A673 (cell line): ENCODE measurements around the gene C10orf90. TPM values are rescaled to one million over a fixed set of nuclear protein-coding genes. Genes with fewer than 3 reads are reported as not detected.

Experiments
- BruUV-seq: library from RNA; stranded (reverse); fragments of 400-500 nt; replicated peaks from 2 replicates; lab custom pipeline; 2021; lab: Mats Ljungman, UMichigan
- CTCF ChIA-PET: fragments of 300-600 bp; sonication (Branson Sonifier 250); formaldehyde crosslinking; loops from one replicate; lab custom pipeline; 2022; ENCODE audit warnings: antibody characterized with exemption; lab: Charles Lee
- POLR2A ChIA-PET: fragments of 300-600 bp; sonication (Branson Sonifier 250); formaldehyde crosslinking; loops from one replicate; lab custom pipeline; 2022; ENCODE audit warnings: antibody characterized with exemption; ENCODE audit not compliant: low non-redundant PET; lab: Charles Lee
- DNase-seq: peaks from one replicate; pipeline ENCODE4 v3.0.0-alpha.2; 2015; ENCODE audit warnings: low spot score
- H3K27ac ChIP-seq: fragments of 200-600 bp; sonication (generic); 2 replicates; pipeline ENCODE4 v1.5.1; 2016; ENCODE audit warnings: mixed run types, low read depth, mild to moderate bottlenecking, mixed read lengths, antibody characterized with exemption, low read length; ENCODE audit not compliant: poor library complexity, severe bottlenecking
- H3K27me3 ChIP-seq: fragments of 200-600 bp; sonication (generic); replicated peaks from 2 replicates; pipeline ENCODE4 v1.6.1; 2017; ENCODE audit warnings: mixed run types, low read depth, mild to moderate bottlenecking, mixed read lengths, antibody characterized with exemption, low read length; ENCODE audit not compliant: insufficient read depth, poor library complexity
- H3K36me3 ChIP-seq: fragments of 200-600 bp; sonication (generic); 2 replicates; pipeline ENCODE4 v1.6.1; 2016; ENCODE audit warnings: mixed run types, mild to moderate bottlenecking, mixed read lengths, antibody characterized with exemption, low read length; ENCODE audit not compliant: insufficient read depth, poor library complexity, severe bottlenecking
- H3K4me1 ChIP-seq: fragments of 200-600 bp; sonication (generic); 2 replicates; pipeline ENCODE4 v1.6.1; 2017; ENCODE audit warnings: mixed run types, mild to moderate bottlenecking, mixed read lengths, antibody characterized with exemption, low read length; ENCODE audit not compliant: insufficient read depth, poor library complexity, severe bottlenecking
- H3K4me3 ChIP-seq: fragments of 200-600 bp; sonication (generic); 2 replicates; pipeline ENCODE4 v1.5.1; 2016; ENCODE audit warnings: low read depth, mixed run types, mild to moderate bottlenecking, mixed read lengths, low read length; ENCODE audit not compliant: poor library complexity, severe bottlenecking
- H3K9me3 ChIP-seq: fragments of 200-600 bp; sonication (generic); 2 replicates; pipeline ENCODE4 v1.6.1; 2016; ENCODE audit warnings: mixed run types, low read depth, mild to moderate bottlenecking, mixed read lengths, antibody characterized with exemption, low read length; ENCODE audit not compliant: poor library complexity, severe bottlenecking
- CTCF ChIP-seq: fragments of 300-800, 200-600 bp; sonication (generic); conservative IDR thresholded peaks from 2 replicates; pipeline ENCODE4 v1.5.1; 2017; ENCODE audit warnings: low read depth, mild to moderate bottlenecking, antibody characterized with exemption, low read length, moderate library complexity, mixed read lengths
- EZH2 ChIP-seq: fragments of 200-600 bp; sonication (generic); IDR thresholded peaks from 2 replicates; pipeline ENCODE4 v1.6.1; 2017; ENCODE audit warnings: borderline replicate concordance, low read depth, mild to moderate bottlenecking, mixed read lengths, antibody characterized with exemption, low read length; ENCODE audit not compliant: poor library complexity, severe bottlenecking
- intact Hi-C: fragments of 100-400 bp; cut with micrococcal nuclease; formaldehyde crosslinking; loops from one replicate; pipeline ENCODE4 v1.10.0; 2022; ENCODE audit not compliant: unreplicated experiment
- total RNA-seq: library from RNA; stranded (reverse); gene quantifications from 2 replicates; pipeline ENCODE4 v1.2.3, GENCODE V29; 2021

C10orf90 gene
- total RNA-seq, 1 experiment from 2014 or later, result not detected

- Histone ChIP-seq H3K4me1 (no peaks in the 10 kb centered on the region), H3K4me3 (no peak overlapping the region), H3K36me3 (no peaks in the 10 kb centered on the region), H3K9me3 (no peaks in the 10 kb centered on the region), H3K27me3 (peaks cover 4% of the 10 kb centered on the region), H3K27ac (no peak overlapping the region)
- intact Hi-C loops, result no loop called here
- TF ChIP-seq CTCF, result no peak
- no peak for TF ChIP-seq EZH2
- ChIA-PET POLR2A (no interaction called here), CTCF (no interaction called here)
- DNase-seq, result no peak
- BruUV-seq, result no TSS peak
These were observed 212.0 kb downstream of the C10orf90 start for GRCh38 chr10:126458466-126458865.

- BruUV-seq, result no TSS peak
- POLR2A ChIA-PET, result interaction anchor here (0.6 kb wide), 1 partner anchor 43 kb away, joined by 3 read pairs; no protein-coding TSS in a partner anchor
- Histone ChIP-seq H3K27me3 (peaks cover 4% of the 10 kb centered on the region), H3K9me3 (no peaks in the 10 kb centered on the region), H3K4me1 (no peaks in the 10 kb centered on the region), H3K27ac (no peak overlapping the region), H3K36me3 (no peaks in the 10 kb centered on the region), H3K4me3 (no peak overlapping the region)
- no peak for DNase-seq
- CTCF ChIA-PET, result no interaction called here
- intact Hi-C loops, result no loop called here
- no peak for TF ChIP-seq EZH2
- no peak for TF ChIP-seq CTCF
These were observed 213.9 kb downstream of the C10orf90 start for GRCh38 chr10:126456632-126457031.

GRCh38 chr10:126455766-126456405 is 214.6 kb downstream of the C10orf90 start:
- Histone ChIP-seq H3K4me3 (no peak overlapping the region), H3K27ac (no peak overlapping the region), H3K9me3 (no peaks in the 10 kb centered on the region), H3K36me3 (no peaks in the 10 kb centered on the region), H3K4me1 (no peaks in the 10 kb centered on the region), H3K27me3 (peaks cover 4% of the 10 kb centered on the region)
- BruUV-seq, result no TSS peak
- POLR2A ChIA-PET, result interaction anchor here (0.6 kb wide), 1 partner anchor 42 kb away, joined by 3 read pairs; no protein-coding TSS in a partner anchor
- no peak for DNase-seq
- CTCF ChIA-PET, result no interaction called here
- TF ChIP-seq EZH2 (no peak), CTCF (no peak)
- intact Hi-C loops, result no loop called here
